ENCODE data around the gene ZNF783.
A peak's percentile ranks its signal among the peaks of the same experiment; 100 is the strongest.
"Not testable (repeated sequence)": the region's sequence is repeated elsewhere in the genome, so short reads cannot be mapped to it uniquely, and the experiment has no call there.

The ZNF783 gene

DNA sequence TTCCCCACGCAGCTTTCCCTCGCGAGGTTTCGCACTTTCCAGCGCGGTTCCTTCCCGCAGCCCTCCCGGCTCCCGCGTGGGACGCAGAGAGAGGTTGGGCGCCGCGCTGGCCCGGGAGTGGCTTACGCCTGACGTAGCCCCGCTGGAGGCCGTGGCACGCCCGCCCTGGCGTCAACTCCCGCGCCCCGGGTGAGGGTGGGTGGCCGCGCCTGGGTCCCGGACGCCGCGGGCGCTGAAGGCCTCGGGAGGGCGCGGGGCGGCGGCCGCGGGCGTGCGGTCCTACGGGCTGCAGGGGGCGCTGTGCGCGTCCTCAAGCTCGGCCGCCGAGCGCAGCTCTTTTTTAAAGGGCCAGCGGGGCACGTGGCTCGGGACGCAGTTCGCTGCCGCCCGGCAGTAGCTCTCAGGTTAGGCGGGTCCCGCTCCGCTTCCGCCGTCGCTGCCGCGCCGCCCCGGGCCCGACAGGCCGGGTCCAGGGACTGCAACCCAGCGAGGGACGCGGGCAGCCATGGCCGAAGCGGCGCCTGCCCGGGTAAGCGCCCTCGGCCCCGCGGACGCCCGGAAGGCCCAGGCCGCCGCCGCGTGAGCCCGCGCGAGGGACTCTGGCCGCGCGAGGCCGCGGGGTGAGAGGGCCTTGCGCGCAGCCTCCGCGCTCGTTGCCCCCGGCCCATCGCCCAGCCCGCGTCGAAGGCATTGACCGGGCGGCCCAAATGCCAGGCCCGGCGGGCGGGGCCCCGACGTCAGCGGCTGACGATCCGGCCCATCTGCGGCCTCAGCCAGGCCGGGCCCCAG is at the start of gene ZNF783:
Gene ZNF783, plus strand, starts transcription at position 368 of the 789 bp plus-strand sequence. Its CDS starts 138 bp downstream, at position 506.
- DNase-seq (ENCODE audit: low spot score): peak; percentile 81

DNA sequence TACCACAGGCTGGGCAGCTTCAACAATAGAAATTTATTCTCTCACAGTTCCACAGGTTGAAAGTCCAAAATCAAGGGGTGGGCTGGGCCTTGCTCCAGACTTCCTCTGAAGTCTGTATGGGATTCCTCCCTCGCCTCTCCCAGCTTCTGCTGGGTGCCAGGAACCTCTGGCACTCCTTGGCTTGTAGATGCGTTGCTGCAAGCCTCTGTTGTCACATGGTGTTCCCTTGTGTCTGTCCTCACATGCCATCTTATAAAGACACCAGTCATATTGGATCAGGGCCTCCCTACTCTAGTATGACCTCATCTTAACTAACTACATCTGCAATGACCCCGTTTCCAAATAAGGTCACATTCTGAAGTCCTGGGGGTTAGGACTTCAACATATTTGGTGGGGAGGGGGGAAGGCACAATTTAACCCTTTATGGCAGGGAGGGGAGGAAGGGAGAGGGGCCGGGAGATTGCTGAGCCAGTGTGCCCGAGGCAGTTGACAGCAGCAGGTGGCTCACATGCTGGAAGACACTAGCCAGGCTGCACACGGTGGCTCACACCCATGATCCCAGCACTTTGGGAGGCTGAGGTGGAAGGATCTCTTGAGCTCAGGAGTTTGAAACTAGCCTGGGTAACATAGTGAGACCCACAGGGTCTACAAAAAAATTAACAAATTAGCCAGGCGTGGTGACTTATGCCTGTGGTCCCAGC is 47.8 kb upstream of the ZNF783 start:
- DNase-seq (ENCODE audit: low spot score): peak; percentile 18

DNA sequence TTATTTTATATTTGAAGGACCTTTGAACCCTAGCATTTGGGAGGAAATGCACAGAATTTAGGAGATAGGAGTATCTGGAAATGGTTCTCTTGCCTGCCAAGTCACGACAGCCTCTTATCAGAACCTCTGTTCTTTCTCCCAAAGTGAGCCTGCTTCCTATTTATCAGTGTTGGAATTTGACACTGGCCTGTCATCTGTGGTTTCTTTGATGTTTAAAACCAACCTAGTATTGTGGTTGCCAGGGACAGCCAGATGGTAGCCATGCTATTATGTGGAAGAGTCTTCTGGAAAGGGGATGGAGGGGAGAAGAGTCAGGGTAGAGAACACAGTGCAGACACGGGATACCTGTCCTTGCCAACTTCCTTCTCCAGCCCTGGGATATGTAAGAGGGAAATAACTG is 45.6 kb upstream of the ZNF783 start:
- no peak for DNase-seq (ENCODE audit: low spot score)

DNA sequence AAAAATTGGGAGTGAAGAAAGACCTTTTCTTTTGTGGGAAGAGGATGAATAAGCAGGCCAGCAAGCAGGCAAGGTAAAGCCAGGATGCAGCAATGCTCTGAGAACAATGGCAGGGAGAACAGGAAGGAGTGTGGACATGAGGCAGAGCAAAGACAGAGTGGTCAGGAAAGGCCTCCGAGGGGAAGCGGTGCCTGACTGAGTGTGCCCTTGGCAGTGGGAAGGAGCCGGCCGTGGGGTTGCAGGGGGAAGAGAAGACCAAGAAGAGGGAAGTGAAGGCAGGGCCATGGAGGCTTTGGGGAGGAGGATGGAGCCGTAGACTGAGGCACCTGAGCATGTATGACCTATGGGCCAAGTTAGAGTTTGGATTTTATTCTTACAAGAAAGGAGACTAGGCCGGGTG is 44.4 kb upstream of the ZNF783 start:
- DNase-seq (ENCODE audit: low spot score): no peak

DNA sequence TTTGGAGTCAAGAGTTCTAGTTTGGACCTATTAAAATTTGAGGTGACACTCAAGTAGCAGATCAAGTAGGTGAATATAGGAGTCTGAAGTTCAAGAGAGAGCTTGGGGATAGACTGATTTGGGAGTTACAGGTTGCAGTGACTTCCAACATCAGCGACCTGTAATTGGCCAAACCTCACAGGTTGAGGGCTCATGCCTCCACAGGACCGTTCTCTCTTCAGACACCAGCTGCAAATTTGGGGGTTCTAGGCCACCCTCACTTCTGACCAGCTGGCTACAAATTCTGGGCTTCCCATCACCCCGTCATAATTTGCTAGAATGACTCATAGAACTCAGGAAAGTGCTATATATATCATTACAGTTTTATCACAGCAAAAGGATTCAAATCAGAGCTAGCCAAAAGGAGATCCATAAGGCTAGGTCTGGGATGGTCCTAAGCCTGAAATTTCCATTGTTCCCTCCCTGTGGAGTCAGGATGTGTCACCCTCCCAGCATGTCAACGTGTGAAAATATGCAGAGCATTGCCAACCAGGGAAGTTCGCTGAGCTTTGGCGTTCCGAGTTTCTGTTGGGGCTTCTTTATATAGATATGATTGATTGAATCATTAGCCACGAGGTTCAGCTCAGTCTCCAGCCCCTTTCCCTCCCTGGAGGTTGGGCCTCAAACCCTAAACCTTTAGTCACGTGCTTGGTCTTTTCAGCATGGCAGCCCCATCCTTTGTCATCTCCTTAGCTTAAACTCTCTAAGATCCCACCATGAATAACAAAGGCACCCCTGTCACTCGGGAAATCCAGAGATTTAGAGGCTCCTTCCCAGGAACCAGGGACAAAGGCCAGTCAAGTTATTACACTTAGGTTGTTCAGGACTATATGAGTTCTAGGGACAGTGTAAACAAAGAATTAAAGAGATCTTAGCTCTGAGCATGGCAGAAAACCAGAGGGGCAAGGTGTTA is 43.3 kb upstream of the ZNF783 start:
- no peak for DNase-seq (ENCODE audit: low spot score)

DNA sequence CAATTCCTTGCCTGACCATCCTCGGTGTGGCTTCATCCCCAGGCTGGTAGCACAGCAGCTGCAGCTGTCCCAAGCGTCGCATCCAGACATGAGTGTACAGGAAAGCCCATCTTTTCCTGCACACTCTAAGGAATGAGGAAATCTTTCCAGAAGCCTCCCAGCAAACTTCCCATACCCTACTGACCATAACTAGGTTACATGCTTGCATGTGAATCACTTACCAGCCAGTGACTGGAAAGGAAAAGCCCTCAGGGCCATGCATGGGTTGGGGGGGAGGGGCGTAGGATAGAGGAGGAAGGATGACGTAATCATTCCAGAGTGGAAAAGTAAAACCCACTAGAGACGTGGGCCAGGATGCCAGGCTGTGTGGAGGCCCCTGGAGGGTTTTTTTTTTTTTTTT is 41.5 kb upstream of the ZNF783 start:
- no peak for DNase-seq (ENCODE audit: low spot score)

DNA sequence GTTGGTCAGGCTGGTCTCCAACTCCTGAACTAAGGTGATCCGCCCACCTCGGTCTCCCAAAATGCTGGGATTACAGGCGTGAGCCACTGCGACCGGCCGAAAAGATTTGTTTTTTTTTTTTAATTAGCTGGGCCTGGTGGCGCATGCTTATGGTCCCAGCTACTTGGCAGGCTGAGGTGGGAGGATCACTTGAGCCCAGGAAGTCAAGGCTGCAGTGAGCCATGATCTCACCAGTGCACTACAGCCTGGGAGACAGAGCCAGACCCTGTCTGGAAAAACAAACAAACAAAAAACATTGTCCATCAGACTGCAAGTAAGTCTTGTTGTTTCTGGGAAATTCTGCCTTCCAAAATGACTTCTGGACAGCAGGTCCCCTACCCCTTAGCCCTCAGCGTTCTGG is 38.8 kb upstream of the ZNF783 start:
- DNase-seq (ENCODE audit: low spot score): no peak

GRCh38 chr7:149223761-149224160 is 38.2 kb upstream of the ZNF783 start:
- no peak for DNase-seq (ENCODE audit: low spot score)

- no peak for DNase-seq (ENCODE audit: low spot score)
Observed at GRCh38 chr7:149224352-149224751, 37.6 kb upstream of the ZNF783 start.

GRCh38 chr7:149225106-149225505 is 36.9 kb upstream of the ZNF783 start:
- DNase-seq (ENCODE audit: low spot score): no peak

- no peak for DNase-seq (ENCODE audit: low spot score)
Observed at GRCh38 chr7:149225656-149226055, 36.3 kb upstream of the ZNF783 start.

GRCh38 chr7:149226366-149226765 is 35.6 kb upstream of the ZNF783 start:
- DNase-seq (ENCODE audit: low spot score): not testable (repeated sequence)

DNA sequence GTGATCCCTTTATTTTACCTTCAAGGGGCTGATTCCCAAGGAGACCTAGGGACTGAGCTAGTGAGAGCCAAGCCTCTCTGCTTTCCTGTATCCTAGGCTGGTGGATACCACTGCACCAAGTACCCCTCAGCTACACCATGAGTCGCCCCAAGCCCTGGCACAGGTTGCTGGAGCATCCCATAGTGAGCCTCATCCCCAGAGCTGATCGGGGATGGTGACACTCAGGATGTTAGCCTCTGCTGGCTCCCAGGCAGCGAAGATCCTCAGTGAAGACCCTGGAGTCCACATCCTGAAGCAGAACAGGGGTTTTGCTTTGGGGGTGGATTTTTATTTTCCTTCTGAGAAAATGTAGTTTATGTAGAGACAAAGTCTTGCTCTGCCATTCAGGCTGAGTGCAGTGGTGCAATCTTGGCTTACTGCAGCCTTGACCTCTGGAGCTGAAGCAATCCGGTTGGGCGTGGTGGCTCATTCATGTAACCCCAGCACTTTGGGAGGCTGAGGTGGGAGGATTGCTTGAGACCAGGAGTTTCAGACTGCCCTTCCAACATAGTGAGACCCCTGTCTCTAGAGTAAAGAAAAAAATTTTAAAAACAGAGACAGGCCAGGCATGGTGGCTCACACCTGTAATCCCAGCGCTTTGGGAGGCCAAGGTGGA is 35.0 kb upstream of the ZNF783 start:
- no peak for DNase-seq (ENCODE audit: low spot score)

GRCh38 chr7:149228831-149229471 is 33.0 kb upstream of the ZNF783 start:
- no peak for DNase-seq (ENCODE audit: low spot score)

GRCh38 chr7:149229526-149229925 is 32.5 kb upstream of the ZNF783 start:
- DNase-seq (ENCODE audit: low spot score): no peak

GRCh38 chr7:149232362-149232761 is 29.6 kb upstream of the ZNF783 start:
- no peak for DNase-seq (ENCODE audit: low spot score)

DNA sequence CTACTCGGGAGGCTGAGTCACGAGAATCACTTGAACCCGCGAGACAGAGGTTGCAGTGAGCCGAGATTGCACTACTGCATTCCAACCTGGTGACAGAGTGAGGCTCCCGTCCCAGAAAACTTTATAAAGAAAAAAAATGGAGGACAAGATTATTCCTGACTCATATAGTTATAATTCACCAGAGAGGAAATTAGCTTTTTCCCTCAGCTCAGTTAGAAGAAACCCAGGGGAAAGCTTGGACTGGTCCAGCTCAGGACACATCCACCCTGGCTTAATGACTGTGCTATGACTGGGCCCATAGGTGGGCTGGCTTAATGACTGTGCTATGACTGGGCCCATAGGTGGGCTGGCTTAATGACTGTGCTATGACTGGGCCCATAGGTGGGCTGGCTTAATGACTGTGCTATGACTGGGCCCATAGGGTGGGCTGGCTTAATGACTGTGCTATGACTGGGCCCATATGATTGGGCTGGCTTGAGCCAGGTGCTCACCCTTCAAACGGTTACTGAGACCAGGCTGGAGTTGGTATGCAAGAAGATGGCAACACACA is 28.3 kb upstream of the ZNF783 start:
- not testable (repeated sequence) for DNase-seq (ENCODE audit: low spot score)

DNA sequence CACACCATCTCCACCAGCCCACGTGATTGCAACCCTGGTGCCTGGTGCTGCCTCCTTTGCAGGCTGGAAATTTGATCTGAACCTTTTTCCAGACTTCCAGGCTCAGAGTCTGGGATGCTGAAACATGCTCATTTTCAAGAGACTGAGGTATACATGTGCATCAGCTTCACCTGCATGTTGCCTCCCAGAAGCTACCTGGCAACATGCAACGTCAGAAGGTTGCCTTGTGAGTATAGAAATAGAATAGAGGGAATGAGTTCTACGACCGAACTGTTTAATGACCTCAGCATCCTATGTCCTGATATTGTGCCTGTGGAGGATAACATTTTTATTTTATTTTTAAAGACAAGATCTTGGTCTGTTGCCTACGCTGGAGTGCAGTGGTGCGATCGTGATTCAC is 24.5 kb upstream of the ZNF783 start:
- DNase-seq (ENCODE audit: low spot score): no peak

DNA sequence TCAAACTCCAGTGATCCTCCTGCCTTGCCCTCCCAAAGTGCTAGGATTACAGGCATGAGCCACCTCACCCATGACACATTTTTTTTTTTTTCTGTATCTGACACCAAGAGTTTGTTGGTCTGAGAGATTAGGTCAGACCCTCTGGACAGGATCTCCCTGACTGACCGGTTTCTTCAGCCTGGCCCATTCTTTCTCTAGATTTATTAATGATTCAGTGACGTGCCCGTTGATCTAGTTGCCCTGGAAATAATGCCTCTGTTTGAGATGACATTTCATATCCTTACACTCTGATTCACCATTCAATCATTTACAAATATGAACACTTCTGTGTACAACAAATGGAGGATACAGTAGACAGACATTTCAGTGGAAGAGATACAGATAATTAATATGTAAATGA is 23.9 kb upstream of the ZNF783 start:
- DNase-seq (ENCODE audit: low spot score): no peak

GRCh38 chr7:149239345-149240143 is 22.5 kb upstream of the ZNF783 start, which contains the start of gene ZNF212:
Gene ZNF212 (plus strand): TSS chr7:149239651. CDS start chr7:149239779, 128 bp downstream.
- peak; percentile 88 for DNase-seq (ENCODE audit: low spot score)

All from pons (tissue), 1 donor.